GM23338 (cell line): ENCODE measurements around the gene CYP2W1. TPM values are rescaled to one million over a fixed set of nuclear protein-coding genes. Genes with fewer than 3 reads are reported as not detected.
"Not testable (repeated sequence)": the region's sequence is repeated elsewhere in the genome, so short reads cannot be mapped to it uniquely, and the experiment has no call there.

Experiments used
- ATAC-seq: fragments of 200-7000 bp; cut with Tn5 transposase; 3 replicates; pipeline ENCODE4 v1.9.1; 2020
- DNase-seq: peaks from one replicate; pipeline ENCODE4 v3.0.0-alpha.2; 2015; ENCODE audit warnings: low spot score
- H2AFZ ChIP-seq: fragments of 200-600 bp; sonication (generic); 2 replicates; pipeline ENCODE4 v1.8.0; 2016; ENCODE audit warnings: antibody characterized with exemption, mild to moderate bottlenecking, moderate library complexity
- H3F3A ChIP-seq: fragments of 200-600 bp; sonication (generic); replicated peaks from 2 replicates; pipeline ENCODE4 v1.8.0; 2017; ENCODE audit warnings: antibody characterized with exemption, mixed run types, low read depth
- H3K27ac ChIP-seq: fragments of 200-600 bp; sonication (generic); 2 replicates; pipeline ENCODE4 v1.6.1; 2016; ENCODE audit warnings: low read depth
- H3K27me3 ChIP-seq: fragments of 200-600 bp; sonication (generic); 2 replicates; pipeline ENCODE4 v1.8.0; 2016; ENCODE audit warnings: mild to moderate bottlenecking, mixed run types, moderate library complexity; ENCODE audit not compliant: insufficient read depth
- H3K36me3 ChIP-seq: fragments of 200-600 bp; sonication (generic); 2 replicates; pipeline ENCODE4 v1.8.0; 2016; ENCODE audit warnings: mild to moderate bottlenecking; ENCODE audit not compliant: insufficient read depth
- H3K4me1 ChIP-seq: fragments of 200-600 bp; sonication (generic); 2 replicates; pipeline ENCODE4 v1.8.0; 2016; ENCODE audit warnings: mild to moderate bottlenecking, moderate library complexity; ENCODE audit not compliant: insufficient read depth
- H3K4me2 ChIP-seq: fragments of 200-600 bp; sonication (generic); 2 replicates; pipeline ENCODE4 v1.7.1; 2017; ENCODE audit warnings: mixed run types
- H3K4me3 ChIP-seq: fragments of 200-600 bp; sonication (generic); 2 replicates; pipeline ENCODE4 v1.6.1; 2016; ENCODE audit warnings: mixed run types
- H3K79me2 ChIP-seq: fragments of 200-600 bp; sonication (generic); replicated peaks from 2 replicates; pipeline ENCODE4 v1.8.0; 2017; ENCODE audit warnings: mild to moderate bottlenecking; ENCODE audit not compliant: insufficient read depth
- H3K9me2 ChIP-seq: fragments of 200-600 bp; sonication (generic); 2 replicates; pipeline ENCODE4 v1.8.0; 2017; ENCODE audit not compliant: insufficient read depth
- H4K20me1 ChIP-seq: fragments of 200-600 bp; sonication (generic); replicated peaks from 2 replicates; pipeline ENCODE4 v1.8.0; 2017; ENCODE audit warnings: mild to moderate bottlenecking; ENCODE audit not compliant: insufficient read depth
- H3K27ac Mint-ChIP-seq: 2 replicates; pipeline ENCODE4 v1.8.0; 2020; ENCODE audit warnings: inconsistent platforms, mild to moderate bottlenecking, moderate library complexity, mixed read lengths
- H3K27me3 Mint-ChIP-seq: 3 replicates; pipeline ENCODE4 v1.8.0; 2022; ENCODE audit warnings: low read depth, mild to moderate bottlenecking, moderate library complexity, mixed read lengths, inconsistent platforms; ENCODE audit not compliant: insufficient read depth, poor library complexity
- H3K36me3 Mint-ChIP-seq: 3 replicates; pipeline ENCODE4 v1.8.0; 2021; ENCODE audit warnings: low read depth, mild to moderate bottlenecking, inconsistent platforms, moderate library complexity, mixed read lengths
- H3K4me1 Mint-ChIP-seq: 3 replicates; pipeline ENCODE4 v1.8.0; 2020; ENCODE audit warnings: mild to moderate bottlenecking, inconsistent platforms, mixed read lengths
- H3K4me3 Mint-ChIP-seq: 3 replicates; pipeline ENCODE4 v1.8.0; 2021; ENCODE audit warnings: moderate library complexity, mild to moderate bottlenecking, inconsistent platforms, mixed read lengths
- H3K9me3 Mint-ChIP-seq: 3 replicates; pipeline ENCODE4 v1.8.0; 2020; ENCODE audit warnings: moderate library complexity, mild to moderate bottlenecking, inconsistent platforms, mixed read lengths
- CREB1 ChIP-seq: fragments of 250-450 bp; sonication (Bioruptor Pico); IDR thresholded peaks from 2 replicates; pipeline ENCODE4 v1.5.0; 2020; ENCODE audit warnings: low read depth, mild to moderate bottlenecking, moderate library complexity
- EZH2 ChIP-seq: fragments of 200-600 bp; sonication (generic); IDR thresholded peaks from one replicate; pipeline ENCODE4 v1.8.0; 2017; ENCODE audit warnings: antibody characterized with exemption, mild to moderate bottlenecking, low read depth; ENCODE audit not compliant: unreplicated experiment
- JUNB ChIP-seq: IDR thresholded peaks from one replicate; pipeline ENCODE4 v1.6.1; 2016; ENCODE audit warnings: antibody characterized with exemption; ENCODE audit not compliant: unreplicated experiment
- POLR2AphosphoS5 ChIP-seq: IDR thresholded peaks from 2 replicates; pipeline ENCODE4 v1.6.1; 2016; ENCODE audit warnings: antibody characterized with exemption, low read depth
- ZNF114 ChIP-seq: fragments of 250-450 bp; sonication (Bioruptor Pico); IDR thresholded peaks from 2 replicates; pipeline ENCODE4 v1.5.0; 2020; ENCODE audit warnings: mild to moderate bottlenecking, moderate library complexity
- polyA plus RNA-seq: library from polyadenylated mRNA; unstranded; fragments of >200 nt; fragmentation: Nextera tagmentation; extraction: Ambion mirVana; gene quantifications from 2 replicates; pipeline ENCODE4 v1.2.1, GENCODE V29; 2016
- total RNA-seq: library from RNA; depleted of rRNA; stranded (reverse); fragments of >200 nt; shearing (Covaris generic); gene quantifications from 2 replicates; pipeline ENCODE4 v1.2.3, GENCODE V29; 2014
- TF ChIP-seq, protein P1 (sequence below), 2 experiments: fragments of 200-600 bp in 1 of 2; sonication (generic) in 1 of 2; conservative IDR thresholded peaks; 2 replicates each; pipeline versions ENCODE4 v1.5.1 to v1.6.1; 2016 to 2017; ENCODE audit warnings: antibody characterized with exemption in 2 of 2, low read depth in 2 of 2, mild to moderate bottlenecking in 2 of 2, moderate library complexity in 1 of 2

Gene CYP2W1
- total and polyA plus RNA-seq, 2 experiments from 2014 or later = not detected

DNA sequence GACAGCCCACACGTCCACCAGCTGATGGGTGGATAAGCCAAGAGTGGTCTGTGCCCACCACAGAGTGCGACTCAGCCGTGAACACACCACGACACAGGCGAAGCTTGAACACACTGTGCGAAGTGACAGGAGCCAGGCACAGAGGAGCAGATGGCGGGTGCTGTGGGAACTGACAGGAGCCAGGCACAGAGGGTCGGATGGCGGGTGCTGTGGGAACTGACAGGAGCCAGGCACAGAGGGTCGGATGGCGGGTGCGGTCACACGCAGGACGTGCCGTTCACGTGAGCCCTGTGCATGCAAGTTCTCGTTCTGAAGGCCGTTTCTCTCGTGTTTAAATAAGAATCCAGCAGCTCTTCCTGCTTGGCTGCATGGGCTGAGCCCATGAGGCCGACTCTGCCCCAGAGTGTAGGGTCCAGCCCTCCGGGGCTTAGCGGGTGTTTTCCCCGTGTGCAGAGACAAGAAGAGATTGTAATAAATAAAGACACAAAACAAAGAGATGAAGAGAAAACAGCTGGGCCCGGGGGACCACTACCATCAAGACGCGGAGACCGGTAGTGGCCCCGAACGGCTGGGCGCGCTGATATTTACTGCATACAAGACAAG lies 22.6 kb upstream of the CYP2W1 start:
- no peak overlapping the region for H3K27ac Mint-ChIP-seq
- no peak for DNase-seq
- H3K4me3 Mint-ChIP-seq = no peak overlapping the region

DNA sequence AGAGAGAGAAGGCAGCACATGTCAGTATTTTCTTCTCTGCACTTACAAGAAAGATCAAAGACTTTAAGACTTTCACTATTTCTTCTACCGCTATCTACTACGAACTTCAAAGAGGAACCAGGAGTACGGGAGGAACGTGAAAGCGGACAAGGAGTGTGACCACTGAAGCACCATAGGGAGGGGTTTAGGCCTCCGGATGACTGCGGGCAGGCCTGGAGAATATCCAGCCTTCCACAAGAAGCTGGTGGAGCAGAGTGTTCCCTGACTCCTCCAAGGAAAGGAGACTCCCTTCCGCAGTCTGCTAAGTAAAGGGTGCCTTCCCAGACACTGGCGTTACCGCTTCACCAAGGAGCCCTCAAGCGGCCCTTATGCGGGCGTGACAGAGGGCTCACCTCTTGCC lies 22.0 kb upstream of the CYP2W1 start:
- not testable (repeated sequence) for H3K9me3 Mint-ChIP-seq, H3F3A ChIP-seq, ATAC-seq, H3K36me3 Mint-ChIP-seq, H3K4me1 Mint-ChIP-seq, H3K9me2 ChIP-seq, H3K4me1 ChIP-seq, H3K27ac Mint-ChIP-seq, H3K79me2 ChIP-seq, H3K4me3 Mint-ChIP-seq, H3K27ac ChIP-seq, H4K20me1 ChIP-seq, H3K36me3 ChIP-seq, H2AFZ ChIP-seq, DNase-seq, H3K4me2 ChIP-seq, H3K4me3 ChIP-seq, H3K27me3 ChIP-seq
- peaks cover 16% of the 10 kb centered on the region for H3K27me3 Mint-ChIP-seq

More for the DNA sequence above, 22.6 kb upstream of the CYP2W1 start:
- H3K27me3 ChIP-seq = peaks cover 7% of the 10 kb centered on the region; the same call in 1 of the 2 replicates
- no peak overlapping the region for H3K4me2 ChIP-seq
- TF ChIP-seq ZNF114 (CRISPR knock-in tag) = no peak
- TF ChIP-seq, protein P1, sequence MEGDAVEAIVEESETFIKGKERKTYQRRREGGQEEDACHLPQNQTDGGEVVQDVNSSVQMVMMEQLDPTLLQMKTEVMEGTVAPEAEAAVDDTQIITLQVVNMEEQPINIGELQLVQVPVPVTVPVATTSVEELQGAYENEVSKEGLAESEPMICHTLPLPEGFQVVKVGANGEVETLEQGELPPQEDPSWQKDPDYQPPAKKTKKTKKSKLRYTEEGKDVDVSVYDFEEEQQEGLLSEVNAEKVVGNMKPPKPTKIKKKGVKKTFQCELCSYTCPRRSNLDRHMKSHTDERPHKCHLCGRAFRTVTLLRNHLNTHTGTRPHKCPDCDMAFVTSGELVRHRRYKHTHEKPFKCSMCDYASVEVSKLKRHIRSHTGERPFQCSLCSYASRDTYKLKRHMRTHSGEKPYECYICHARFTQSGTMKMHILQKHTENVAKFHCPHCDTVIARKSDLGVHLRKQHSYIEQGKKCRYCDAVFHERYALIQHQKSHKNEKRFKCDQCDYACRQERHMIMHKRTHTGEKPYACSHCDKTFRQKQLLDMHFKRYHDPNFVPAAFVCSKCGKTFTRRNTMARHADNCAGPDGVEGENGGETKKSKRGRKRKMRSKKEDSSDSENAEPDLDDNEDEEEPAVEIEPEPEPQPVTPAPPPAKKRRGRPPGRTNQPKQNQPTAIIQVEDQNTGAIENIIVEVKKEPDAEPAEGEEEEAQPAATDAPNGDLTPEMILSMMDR (conservative IDR thresholded peaks at IDR 0.05; ENCODE audit: low read depth in 2 of 2) = no peak
- no peak for TF ChIP-seq JUNB
- TF ChIP-seq POLR2AphosphoS5 = no peak
- TF ChIP-seq EZH2 = no peak
- no peak for TF ChIP-seq CREB1
- Mint-ChIP-seq H3K36me3 (no peaks in the 10 kb centered on the region; the same call in 2 of the 3 replicates), H3K9me3 (no peaks in the 10 kb centered on the region; the same call in 2 of the 3 replicates), H3K4me1 (peaks cover 6% of the 10 kb centered on the region), H3K27me3 (peaks cover 22% of the 10 kb centered on the region)
- H3K4me1 ChIP-seq = no peaks in the 10 kb centered on the region
- no peak overlapping the region for H3K4me3 ChIP-seq
- peaks cover under 1% of the 10 kb centered on the region for H4K20me1 ChIP-seq
- peaks cover under 1% of the 10 kb centered on the region; the same call in 1 of the 2 replicates for H3F3A ChIP-seq
- no peak overlapping the region for H2AFZ ChIP-seq
- no peak overlapping the region for H3K27ac ChIP-seq
- no peak for ATAC-seq
- H3K36me3 ChIP-seq = no peaks in the 10 kb centered on the region
- no peaks in the 10 kb centered on the region for H3K79me2 ChIP-seq
- H3K9me2 ChIP-seq = no peaks in the 10 kb centered on the region

DNA sequence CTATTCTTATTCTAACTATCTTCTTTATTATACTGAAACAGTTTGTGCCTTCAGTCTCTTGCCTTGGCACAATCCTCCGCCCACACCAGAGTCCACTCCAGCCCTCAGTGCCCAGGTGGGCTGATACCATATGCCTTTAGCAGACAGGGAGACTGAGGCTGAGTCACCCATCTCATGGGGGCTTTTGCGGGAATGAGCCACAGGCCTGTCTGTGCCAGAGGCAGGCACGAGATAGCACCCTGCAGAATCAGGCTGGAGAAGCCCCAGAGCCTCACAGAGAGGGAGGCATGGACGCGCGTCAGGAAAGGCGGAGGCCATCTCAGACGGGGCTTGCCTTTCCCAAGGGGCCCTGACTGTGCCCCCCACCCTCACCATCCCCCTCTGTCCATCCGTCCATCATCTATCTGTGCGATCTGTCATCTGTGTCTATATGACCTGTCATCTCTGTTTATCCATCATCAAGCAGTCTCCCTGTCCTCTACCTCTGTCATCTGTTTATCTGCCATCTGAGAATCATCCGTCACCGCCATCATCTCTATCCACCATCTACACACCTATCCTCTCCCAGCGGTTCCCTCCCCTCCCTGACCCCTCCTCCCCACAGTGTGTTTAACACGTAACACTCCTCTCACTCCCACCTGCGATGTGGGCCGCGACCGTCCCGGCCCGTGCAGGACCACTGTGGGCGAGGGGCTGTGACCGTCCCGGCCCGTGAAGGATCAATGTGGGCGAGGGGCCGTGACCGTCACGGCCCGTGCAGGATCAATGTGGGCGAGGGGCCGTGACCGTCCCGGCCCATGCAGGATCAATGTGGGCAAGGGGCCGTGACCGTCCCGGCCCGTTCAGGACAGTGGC lies 21.2 kb upstream of the CYP2W1 start:
- H4K20me1 ChIP-seq = peaks cover 5% of the 10 kb centered on the region
- ATAC-seq = no peak
- H3K9me2 ChIP-seq = no peaks in the 10 kb centered on the region
- H3F3A ChIP-seq = 0 out of 2 replicates have a peak, but pooled peaks cover 3% of the 10 kb centered on the region
- H3K4me3 Mint-ChIP-seq = no peak overlapping the region
- no peak overlapping the region for H3K4me3 ChIP-seq
- H3K27me3 Mint-ChIP-seq = peaks cover 13% of the 10 kb centered on the region
- H3K4me2 ChIP-seq = no peak overlapping the region
- H3K79me2 ChIP-seq = no peaks in the 10 kb centered on the region
- no peaks in the 10 kb centered on the region; the same call in 1 of the 3 replicates for H3K9me3 Mint-ChIP-seq
- peaks cover 4% of the 10 kb centered on the region; the same call in 1 of the 3 replicates for H3K36me3 Mint-ChIP-seq
- no peaks in the 10 kb centered on the region for H3K36me3 ChIP-seq
- no peaks in the 10 kb centered on the region for H3K27me3 ChIP-seq
- peaks cover 6% of the 10 kb centered on the region for H3K4me1 Mint-ChIP-seq
- no peaks in the 10 kb centered on the region for H3K4me1 ChIP-seq
- no peak for DNase-seq
- TF ChIP-seq, protein P1 (conservative IDR thresholded peaks at IDR 0.05; ENCODE audit: low read depth in 2 of 2) = no peak
- no peak overlapping the region for H3K27ac ChIP-seq
- H3K27ac Mint-ChIP-seq = no peak overlapping the region
- H2AFZ ChIP-seq = no peak overlapping the region
